ENCODE data around the gene TIMM10B.

GRCh38 chr11:6482441-6482840 lies 1.1 kb downstream of the TIMM10B start:
- TF ChIP-seq CTCF (IDR thresholded peaks at IDR 0.05), result no peak
- no peak for TF ChIP-seq POLR2A (IDR thresholded peaks at IDR 0.05)

Measured in esophagus squamous epithelium (tissue), 4 donors.